UCSD-AML1 (cell line): Measurements from ENCODE around the gene PPP3CB.
"Not testable (repeated sequence)": the region's sequence is repeated elsewhere in the genome, so short reads cannot be mapped to it uniquely, and the experiment has no call there.

Experiments
- DNase-seq: peaks from one replicate; lab custom pipeline; 2025; ENCODE audit not compliant: unreplicated experiment; lab: John Stamatoyannopoulos, UW

Gene PPP3CB

GRCh38 chr10:73416571-73416970 is 79.3 kb downstream of the PPP3CB start:
- DNase-seq: no peak

GRCh38 chr10:73414230-73414945 is 81.4 kb downstream of the PPP3CB start:
- no peak for DNase-seq

GRCh38 chr10:73413528-73414229 is 82.1 kb downstream of the PPP3CB start, which contains the start of gene ANXA7:
Gene ANXA7, minus strand, starts transcription at chr10:73414058. Its CDS starts 13,202 bp downstream, at chr10:73400856.
- DNase-seq: peak; percentile 91

- no peak for DNase-seq
Measured at GRCh38 chr10:73413108-73413527, 82.7 kb downstream of the PPP3CB start.

- no peak for DNase-seq
Measured at GRCh38 chr10:73410897-73411296, 84.9 kb downstream of the PPP3CB start.

GRCh38 chr10:73408978-73409521 is 86.8 kb downstream of the PPP3CB start:
- DNase-seq: no peak

- no peak for DNase-seq
Measured at GRCh38 chr10:73408061-73408460, 87.8 kb downstream of the PPP3CB start.

GRCh38 chr10:73407495-73407894 is 88.3 kb downstream of the PPP3CB start:
- DNase-seq: no peak

GRCh38 chr10:73406846-73407245 is 89.0 kb downstream of the PPP3CB start:
- DNase-seq: no peak

- DNase-seq: no peak
Measured at GRCh38 chr10:73405556-73405955, 90.3 kb downstream of the PPP3CB start.

GRCh38 chr10:73404690-73405089 is 91.1 kb downstream of the PPP3CB start:
- no peak for DNase-seq

- DNase-seq: no peak
Measured at GRCh38 chr10:73401636-73402035, 94.2 kb downstream of the PPP3CB start.

GRCh38 chr10:73399063-73399462 is 96.8 kb downstream of the PPP3CB start:
- DNase-seq: no peak

- DNase-seq: peak; percentile 12
Measured at GRCh38 chr10:73398024-73398423, 97.8 kb downstream of the PPP3CB start.

GRCh38 chr10:73394325-73394724 is 101.5 kb downstream of the PPP3CB start:
- DNase-seq: not testable (repeated sequence)

- no peak for DNase-seq
Measured at GRCh38 chr10:73388228-73388627, 107.6 kb downstream of the PPP3CB start.

GRCh38 chr10:73386583-73386982 is 109.2 kb downstream of the PPP3CB start:
- DNase-seq: no peak
